HG03469 (cell line): ENCODE data around the gene FAM107B.
"Not testable (repeated sequence)": the region's sequence is repeated elsewhere in the genome, so short reads cannot be mapped to it uniquely, and the experiment has no call there.

Experiments
- ATAC-seq: cut with Tn5 transposase; IDR thresholded peaks from one replicate; pipeline ENCODE4 v1.9.1; 2021; ENCODE audit warnings: mild to moderate bottlenecking, moderate library complexity, moderate number of reproducible peaks; ENCODE audit not compliant: unreplicated experiment

FAM107B gene

GRCh38 chr10:14737808-14738545 is 36.7 kb downstream of the FAM107B start:
- ATAC-seq = no peak

GRCh38 chr10:14736600-14737081 is 38.1 kb downstream of the FAM107B start:
- no peak for ATAC-seq

- ATAC-seq = no peak
These were observed 38.7 kb downstream of the FAM107B start for GRCh38 chr10:14736043-14736442.

GRCh38 chr10:14731875-14732512 is 42.7 kb downstream of the FAM107B start:
- ATAC-seq = no peak

- no peak for ATAC-seq
These were observed 46.4 kb downstream of the FAM107B start for GRCh38 chr10:14728346-14728745.

GRCh38 chr10:14727924-14728323 is 46.8 kb downstream of the FAM107B start:
- no peak for ATAC-seq

GRCh38 chr10:14727465-14727864 is 47.2 kb downstream of the FAM107B start:
- ATAC-seq = no peak

GRCh38 chr10:14724931-14725330 is 49.8 kb downstream of the FAM107B start:
- no peak for ATAC-seq

- no peak for ATAC-seq
These were observed 51.5 kb downstream of the FAM107B start for GRCh38 chr10:14723052-14723689.

- ATAC-seq = no peak
These were observed 57.1 kb downstream of the FAM107B start for GRCh38 chr10:14717552-14717951.

- ATAC-seq = no peak
These were observed 61.7 kb downstream of the FAM107B start for GRCh38 chr10:14712991-14713424.

GRCh38 chr10:14709344-14709743 is 65.4 kb downstream of the FAM107B start:
- not testable (repeated sequence) for ATAC-seq

- no peak for ATAC-seq
These were observed 67.2 kb downstream of the FAM107B start for GRCh38 chr10:14707481-14707880.

GRCh38 chr10:14705548-14706230 is 69.0 kb downstream of the FAM107B start:
- peak; percentile 50 for ATAC-seq

GRCh38 chr10:14703631-14704001 is 71.1 kb downstream of the FAM107B start:
- ATAC-seq = no peak

- ATAC-seq = no peak
These were observed 73.2 kb downstream of the FAM107B start for GRCh38 chr10:14701466-14701865.

- no peak for ATAC-seq
These were observed 74.2 kb downstream of the FAM107B start for GRCh38 chr10:14700546-14700945.

- no peak for ATAC-seq
These were observed 75.2 kb downstream of the FAM107B start for GRCh38 chr10:14699482-14699881.

GRCh38 chr10:14698829-14699170 is 75.9 kb downstream of the FAM107B start:
- no peak for ATAC-seq

GRCh38 chr10:14698111-14698828 is 76.4 kb downstream of the FAM107B start:
- ATAC-seq = no peak

- no peak for ATAC-seq
These were observed 77.4 kb downstream of the FAM107B start for GRCh38 chr10:14697281-14697680.
